Bronchial epithelial cell (primary cell): ENCODE measurements around the gene AQP4. TPM values are rescaled to one million over a fixed set of nuclear protein-coding genes. Genes with fewer than 3 reads are reported as not detected.

Source experiments
- DNase-seq: peaks from one replicate; pipeline ENCODE4 v3.0.0-alpha.2; 2010; ENCODE audit warnings: low read depth
- FAIRE-seq: peaks from 2 replicates; lab custom pipeline; 2011; peaks lifted over from hg19 to GRCh38; lab: Jason Lieb, UNC
- H3K27me3 ChIP-seq: 2 replicates; pipeline ENCODE4 v1.5.1; 2011; ENCODE audit warnings: low read length; ENCODE audit not compliant: control insufficient read depth, insufficient read depth
- H3K36me3 ChIP-seq: 2 replicates; pipeline ENCODE4 v1.5.1; 2011; ENCODE audit warnings: low read length; ENCODE audit not compliant: control insufficient read depth, insufficient read depth
- H3K4me3 ChIP-seq: 2 replicates; pipeline ENCODE4 v1.5.1; 2011; ENCODE audit warnings: mild to moderate bottlenecking, low read depth, low read length, control low read depth
- total RNA-seq: library from RNA; depleted of rRNA; stranded (reverse); fragments of >200 nt; gene quantifications from 2 replicates; pipeline ENCODE4 v1.2.1, GENCODE V29; 2014
- TF ChIP-seq, protein P1 (sequence below): IDR thresholded peaks from 2 replicates; pipeline ENCODE4 v1.5.1; 2011; ENCODE audit warnings: mild to moderate bottlenecking, moderate library complexity, low read length, control low read depth, inconsistent platforms; ENCODE audit not compliant: insufficient read depth, severe bottlenecking

Gene AQP4
- total RNA-seq, 1 donor from 2014 or later: under 0.01 TPM

DNA sequence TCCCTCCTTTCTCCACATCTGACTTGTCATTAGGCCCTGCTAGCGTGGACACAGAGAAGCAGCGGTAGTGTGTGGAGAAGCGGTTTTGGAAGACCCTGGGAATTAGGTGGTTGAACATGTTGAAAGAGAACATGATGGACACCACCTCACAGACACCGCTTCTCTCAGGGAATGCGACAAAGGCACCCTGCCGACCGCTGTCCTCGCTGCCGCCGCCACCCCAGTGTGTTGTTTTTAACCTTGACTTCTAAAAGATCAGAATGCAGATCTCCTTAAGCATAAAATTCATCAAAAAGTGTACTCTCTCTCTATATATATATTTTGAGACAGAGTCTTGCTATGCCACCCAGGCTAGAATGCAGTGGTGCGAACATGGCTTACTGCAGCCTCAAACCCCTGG lies 33.2 kb downstream of the AQP4 start:
- TF ChIP-seq, protein P1, sequence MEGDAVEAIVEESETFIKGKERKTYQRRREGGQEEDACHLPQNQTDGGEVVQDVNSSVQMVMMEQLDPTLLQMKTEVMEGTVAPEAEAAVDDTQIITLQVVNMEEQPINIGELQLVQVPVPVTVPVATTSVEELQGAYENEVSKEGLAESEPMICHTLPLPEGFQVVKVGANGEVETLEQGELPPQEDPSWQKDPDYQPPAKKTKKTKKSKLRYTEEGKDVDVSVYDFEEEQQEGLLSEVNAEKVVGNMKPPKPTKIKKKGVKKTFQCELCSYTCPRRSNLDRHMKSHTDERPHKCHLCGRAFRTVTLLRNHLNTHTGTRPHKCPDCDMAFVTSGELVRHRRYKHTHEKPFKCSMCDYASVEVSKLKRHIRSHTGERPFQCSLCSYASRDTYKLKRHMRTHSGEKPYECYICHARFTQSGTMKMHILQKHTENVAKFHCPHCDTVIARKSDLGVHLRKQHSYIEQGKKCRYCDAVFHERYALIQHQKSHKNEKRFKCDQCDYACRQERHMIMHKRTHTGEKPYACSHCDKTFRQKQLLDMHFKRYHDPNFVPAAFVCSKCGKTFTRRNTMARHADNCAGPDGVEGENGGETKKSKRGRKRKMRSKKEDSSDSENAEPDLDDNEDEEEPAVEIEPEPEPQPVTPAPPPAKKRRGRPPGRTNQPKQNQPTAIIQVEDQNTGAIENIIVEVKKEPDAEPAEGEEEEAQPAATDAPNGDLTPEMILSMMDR: no peak
- FAIRE-seq: no peak
- H3K4me3 ChIP-seq: no peak overlapping the region
- no peaks in the 10 kb centered on the region for H3K36me3 ChIP-seq
- DNase-seq: no peak
- no peaks in the 10 kb centered on the region for H3K27me3 ChIP-seq

DNA sequence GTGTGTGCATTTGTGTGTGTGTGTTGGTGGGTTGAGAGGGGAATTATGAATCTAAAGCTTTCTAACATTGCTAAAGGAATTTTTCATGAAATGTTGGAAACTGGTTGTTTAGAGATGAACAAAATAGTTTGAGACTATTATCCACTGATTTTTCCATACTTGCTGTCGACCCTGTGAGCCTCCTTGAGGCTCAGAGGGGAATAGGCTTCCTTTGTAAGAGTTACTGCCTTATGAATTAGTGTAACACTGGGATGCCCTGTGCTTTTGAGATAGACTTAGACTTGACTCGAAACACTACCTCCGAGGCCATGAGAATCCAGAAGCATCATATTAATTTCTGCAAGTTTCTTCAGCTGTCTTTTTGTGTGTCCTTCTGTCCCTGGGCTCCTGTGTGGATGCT lies 37.9 kb downstream of the AQP4 start:
- no peak for DNase-seq
- no peak for FAIRE-seq
- Histone ChIP-seq H3K4me3 (no peak overlapping the region), H3K36me3 (no peaks in the 10 kb centered on the region), H3K27me3 (no peaks in the 10 kb centered on the region)
- TF ChIP-seq, protein P1: no peak

DNA sequence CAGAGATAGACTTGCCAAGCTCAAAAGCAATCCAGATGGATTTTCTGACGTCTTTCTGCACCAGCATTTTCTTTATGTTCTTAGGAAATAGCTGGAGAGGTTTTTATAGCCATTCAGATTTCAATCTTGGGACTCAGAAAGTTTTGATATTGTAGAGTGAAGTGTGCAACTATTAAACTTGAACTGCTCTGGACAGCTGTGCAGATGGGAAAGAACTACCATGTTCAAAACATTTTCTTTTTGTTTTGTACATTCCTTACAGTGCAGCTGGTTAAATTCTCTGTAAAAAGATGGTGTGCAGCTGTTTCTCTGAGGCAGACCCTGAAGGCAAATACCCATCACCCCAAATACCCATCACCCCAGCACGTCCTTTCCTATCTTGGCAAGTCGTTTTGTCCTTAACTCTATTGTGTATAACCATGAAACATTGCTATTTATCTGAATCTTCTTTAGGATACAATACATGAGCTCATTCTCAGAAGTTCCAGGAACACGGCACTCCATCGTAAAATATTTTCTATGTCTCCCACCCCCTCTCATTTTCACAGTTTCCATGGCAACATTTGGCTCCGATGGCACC lies 38.8 kb downstream of the AQP4 start:
- TF ChIP-seq, protein P1: no peak
- FAIRE-seq: no peak
- Histone ChIP-seq H3K27me3 (no peaks in the 10 kb centered on the region), H3K36me3 (no peaks in the 10 kb centered on the region), H3K4me3 (no peak overlapping the region)
- no peak for DNase-seq

DNA sequence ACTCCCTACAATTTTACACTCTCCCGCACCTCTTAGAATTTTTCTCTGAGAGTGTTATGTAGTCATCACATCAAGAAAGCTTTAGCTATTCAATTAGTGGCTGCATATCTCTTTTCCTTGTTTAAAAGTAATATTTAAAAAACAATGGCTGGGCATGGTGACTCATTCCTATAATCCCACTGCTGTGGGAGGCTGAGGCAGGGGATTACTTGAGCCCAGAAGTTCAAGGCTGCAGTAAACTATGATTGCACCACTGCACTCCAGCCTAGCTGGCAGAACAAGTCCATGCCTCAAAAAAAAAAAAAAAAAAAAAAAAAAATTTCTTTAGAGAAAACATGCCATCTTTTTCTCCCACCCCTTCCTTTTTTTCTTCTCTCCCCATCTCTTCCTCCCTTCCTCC lies 44.3 kb downstream of the AQP4 start:
- Histone ChIP-seq H3K4me3 (no peak overlapping the region), H3K27me3 (no peaks in the 10 kb centered on the region), H3K36me3 (no peaks in the 10 kb centered on the region)
- peak; percentile 5 for DNase-seq
- no peak for FAIRE-seq
- TF ChIP-seq, protein P1: no peak

DNA sequence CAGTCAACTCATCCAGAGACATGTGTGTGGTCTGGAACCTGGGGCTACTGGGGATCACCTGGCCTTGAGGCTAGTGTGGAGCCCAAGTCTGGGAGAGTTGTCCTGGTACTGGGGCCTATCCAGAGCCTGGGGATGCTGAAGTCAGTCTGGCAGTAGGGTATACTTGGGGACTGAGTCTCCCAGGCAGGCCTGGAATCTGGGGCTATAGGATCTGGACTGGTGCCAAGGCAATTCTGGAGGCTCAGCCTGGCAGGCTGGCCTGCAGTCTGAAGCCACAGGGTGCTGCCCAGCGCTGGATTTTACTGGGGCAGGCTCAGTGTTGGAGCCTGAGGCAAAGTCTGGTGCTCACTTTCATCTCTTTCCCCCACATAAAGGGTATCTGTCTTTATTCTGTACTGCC lies 46.5 kb downstream of the AQP4 start:
- TF ChIP-seq, protein P1: no peak
- no peaks in the 10 kb centered on the region for H3K36me3 ChIP-seq
- DNase-seq: no peak
- H3K27me3 ChIP-seq: no peaks in the 10 kb centered on the region
- no peak for FAIRE-seq
- no peak overlapping the region for H3K4me3 ChIP-seq

DNA sequence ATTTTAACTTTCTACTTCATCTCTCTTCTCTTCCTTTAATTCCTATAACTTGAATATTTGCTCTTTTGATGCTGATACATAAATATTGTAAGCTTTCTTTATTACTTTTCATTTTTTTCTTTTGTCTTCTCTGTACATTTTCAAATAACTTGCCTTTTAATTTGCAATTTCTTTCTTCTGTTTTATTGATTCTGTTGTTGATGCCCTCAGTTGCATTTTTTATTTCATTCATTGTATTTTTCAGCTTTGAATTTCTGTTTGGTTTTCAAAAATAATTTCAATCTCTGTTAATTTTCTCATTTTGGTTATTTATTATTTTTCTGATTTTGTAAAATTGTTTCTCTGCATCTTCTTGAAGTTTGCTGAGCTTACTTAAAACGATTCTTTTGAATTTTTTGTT lies 47.0 kb downstream of the AQP4 start:
- Histone ChIP-seq H3K27me3 (no peaks in the 10 kb centered on the region), H3K36me3 (no peaks in the 10 kb centered on the region), H3K4me3 (no peak overlapping the region)
- no peak for DNase-seq
- FAIRE-seq: no peak
- TF ChIP-seq, protein P1: no peak
